ENCODE data around the gene CCDC157.
"Not testable (repeated sequence)": the region's sequence is repeated elsewhere in the genome, so short reads cannot be mapped to it uniquely, and the experiment has no call there.

CCDC157 gene

GRCh38 chr22:30386960-30387827 is 30.4 kb downstream of the CCDC157 start, which contains the start of gene RNF215:
TSS of gene RNF215 (minus strand) at chr22:30387411. CDS start at chr22:30387313, 98 bp downstream.
- peak; percentile 39 to 74 (median 68) for DNase-seq (ENCODE audit: low read depth in 3 of 3, low spot score in 1 of 3)

DNA sequence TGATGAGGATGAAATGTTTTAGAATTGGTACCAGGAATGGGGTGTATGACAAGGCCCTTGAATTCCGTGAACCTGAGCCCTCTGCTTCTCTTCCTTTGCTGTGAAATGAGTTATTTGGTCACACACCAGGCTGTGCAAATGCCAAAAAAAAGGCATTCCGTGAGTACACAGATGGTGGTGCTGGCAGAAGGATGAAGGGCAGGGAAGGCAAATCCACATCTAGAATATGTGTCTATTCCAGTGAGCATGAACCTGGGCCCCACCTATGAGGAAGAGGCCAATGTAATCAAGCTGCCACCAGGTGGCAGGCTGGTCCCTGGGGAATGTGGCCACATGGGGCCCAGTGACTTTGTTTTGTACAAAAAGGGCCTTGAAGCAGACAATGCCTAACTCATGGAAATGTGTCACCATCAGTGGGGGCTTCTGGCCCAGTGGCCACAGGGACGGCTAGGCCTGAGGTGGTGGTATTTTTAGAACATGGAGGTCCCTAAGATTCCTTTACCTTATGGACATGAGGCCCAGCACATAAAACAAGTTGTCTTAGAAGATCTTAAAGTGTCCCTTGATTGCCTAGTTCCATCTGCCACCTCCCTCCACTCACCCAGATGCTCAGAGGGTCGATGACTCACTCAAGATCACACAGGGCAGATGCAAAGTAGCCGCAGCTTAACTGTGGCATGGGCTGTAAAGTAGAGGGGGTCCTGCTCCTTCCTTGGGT is 34.3 kb downstream of the CCDC157 start:
- DNase-seq (ENCODE audit: low read depth in 3 of 3, low spot score in 1 of 3): peak; percentile 51 to 65 (median 56)

DNA sequence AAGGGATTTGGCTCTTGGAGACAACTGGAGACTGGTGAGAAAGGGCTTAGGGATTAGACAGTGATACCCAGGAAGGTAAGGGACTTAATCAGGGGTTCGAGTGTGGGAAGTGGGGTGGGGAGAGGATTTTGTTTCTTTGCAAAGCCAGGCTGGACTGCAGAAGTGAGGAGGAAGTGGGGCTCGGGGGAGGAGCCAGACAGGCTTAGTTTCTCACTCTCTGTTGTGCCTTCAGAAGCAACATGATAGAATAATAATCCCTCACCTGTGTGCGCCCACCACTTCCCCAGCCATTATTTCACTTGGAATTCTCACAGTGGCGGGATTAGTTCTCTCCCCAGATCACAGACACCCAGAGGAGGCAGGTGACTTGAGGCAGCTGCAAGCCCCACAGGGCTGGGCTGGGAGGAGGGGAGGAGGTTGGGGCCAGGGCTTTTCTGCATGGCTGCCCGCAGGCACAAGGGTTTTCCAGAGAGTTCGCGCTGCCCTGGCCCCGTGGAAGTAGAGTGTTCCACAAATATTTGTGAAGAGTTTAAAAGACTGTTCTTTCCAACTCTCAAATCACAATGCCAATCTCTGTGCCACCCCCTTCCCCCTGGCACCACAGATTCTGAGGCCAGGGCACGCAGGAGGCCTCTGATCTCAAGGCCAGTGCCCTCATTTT is 36.0 kb downstream of the CCDC157 start:
- DNase-seq (ENCODE audit: low read depth in 3 of 3, low spot score in 1 of 3): no peak

GRCh38 chr22:30393322-30393680 is 36.5 kb downstream of the CCDC157 start:
- DNase-seq (ENCODE audit: low read depth in 3 of 3, low spot score in 1 of 3): no peak

GRCh38 chr22:30393885-30394284 is 37.1 kb downstream of the CCDC157 start:
- no peak for DNase-seq (ENCODE audit: low read depth in 3 of 3, low spot score in 1 of 3)

DNA sequence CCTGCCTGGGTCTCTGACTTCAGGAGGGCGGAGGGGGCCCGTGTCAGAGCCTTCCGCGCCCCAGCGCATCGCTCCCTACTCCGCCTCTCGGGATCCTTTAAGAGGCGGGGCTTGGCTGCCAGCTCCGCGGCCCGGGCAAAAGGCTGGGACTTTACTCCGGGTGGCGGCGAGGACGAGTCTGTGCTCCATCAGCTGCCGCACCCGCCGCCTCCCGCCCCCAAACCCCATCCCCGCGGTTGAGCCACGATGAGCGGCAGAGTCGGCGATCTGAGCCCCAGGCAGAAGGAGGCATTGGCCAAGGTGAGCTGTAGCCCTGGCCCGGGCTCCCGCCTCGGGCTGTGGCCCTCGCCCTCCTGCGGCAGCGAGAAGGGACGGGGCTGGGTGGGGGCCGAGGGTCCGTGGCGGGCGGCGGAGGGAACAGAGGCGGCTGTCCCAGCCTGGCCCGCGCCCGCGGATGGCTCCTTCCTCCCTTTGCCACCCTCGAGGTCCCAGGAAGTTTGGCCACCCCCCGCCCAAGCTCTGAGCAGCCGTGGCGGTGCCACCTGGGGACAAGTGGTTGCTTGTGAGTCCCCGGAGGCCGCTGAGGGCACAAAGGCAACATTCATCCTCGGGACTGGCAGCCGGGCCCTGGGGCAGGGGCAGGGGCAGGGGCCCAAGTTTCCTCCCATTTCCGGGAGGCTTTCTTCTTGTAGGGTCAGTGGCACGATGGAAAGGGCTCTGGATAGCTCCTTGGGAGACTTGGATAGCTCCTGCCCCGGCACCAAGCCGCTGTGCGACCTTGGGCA is 40.3 kb downstream of the CCDC157 start, which contains the start of gene SEC14L2:
TSS of gene SEC14L2 (plus strand) at position 148 of the 785 bp plus-strand sequence. CDS start at position 247, 99 bp downstream.
- DNase-seq (ENCODE audit: low read depth in 3 of 3, low spot score in 1 of 3): peak; percentile 12 to 53 (median 24)

DNA sequence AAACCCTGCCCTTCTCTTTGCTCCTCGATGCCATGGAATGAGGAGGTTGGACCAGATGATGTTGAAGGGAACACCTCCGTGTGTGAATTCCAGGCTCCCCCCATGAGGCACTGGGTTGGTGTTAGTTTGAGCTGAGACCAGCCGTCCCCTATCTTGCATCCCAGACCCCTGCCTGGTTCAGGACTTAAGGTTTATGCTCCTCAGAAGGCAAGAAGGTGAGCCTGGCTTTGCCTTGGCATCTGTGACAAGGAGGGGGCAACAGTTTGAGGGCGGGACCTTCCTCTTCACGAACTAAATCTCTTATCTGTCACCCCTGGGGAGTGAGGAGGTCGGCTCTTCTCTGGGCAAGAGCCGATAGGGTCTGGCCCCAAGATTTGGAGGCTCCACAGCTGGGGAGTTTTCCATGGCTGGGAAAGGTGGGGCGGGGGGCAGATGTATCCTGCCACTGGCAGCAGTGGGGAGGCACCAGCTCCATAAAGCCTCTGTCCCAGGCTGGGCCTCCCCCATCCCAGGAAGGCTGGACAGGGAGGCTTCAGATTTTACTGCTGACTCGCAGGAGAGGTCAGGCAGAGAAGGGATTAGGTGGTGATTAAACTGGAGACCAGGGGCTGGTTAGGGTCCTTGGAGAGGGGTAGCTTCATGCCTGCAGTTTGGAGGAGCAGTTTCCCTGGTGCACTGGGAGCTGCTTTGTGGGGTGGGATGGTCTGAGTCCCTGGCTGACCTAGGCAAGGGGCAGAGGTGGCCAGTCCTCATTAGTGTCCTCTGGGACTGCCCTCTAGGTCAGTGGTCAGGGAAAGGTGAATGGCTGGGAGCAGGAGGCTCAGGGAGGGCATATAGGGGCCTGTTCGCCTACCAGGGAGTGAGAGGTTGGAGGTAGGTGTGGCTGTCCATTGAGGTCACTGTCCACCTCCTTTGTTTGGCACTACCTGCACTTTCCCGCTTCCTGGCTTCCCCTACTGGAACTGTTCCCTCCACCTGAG is 41.1 kb downstream of the CCDC157 start:
- no peak for DNase-seq (ENCODE audit: low read depth in 3 of 3, low spot score in 1 of 3)

DNA sequence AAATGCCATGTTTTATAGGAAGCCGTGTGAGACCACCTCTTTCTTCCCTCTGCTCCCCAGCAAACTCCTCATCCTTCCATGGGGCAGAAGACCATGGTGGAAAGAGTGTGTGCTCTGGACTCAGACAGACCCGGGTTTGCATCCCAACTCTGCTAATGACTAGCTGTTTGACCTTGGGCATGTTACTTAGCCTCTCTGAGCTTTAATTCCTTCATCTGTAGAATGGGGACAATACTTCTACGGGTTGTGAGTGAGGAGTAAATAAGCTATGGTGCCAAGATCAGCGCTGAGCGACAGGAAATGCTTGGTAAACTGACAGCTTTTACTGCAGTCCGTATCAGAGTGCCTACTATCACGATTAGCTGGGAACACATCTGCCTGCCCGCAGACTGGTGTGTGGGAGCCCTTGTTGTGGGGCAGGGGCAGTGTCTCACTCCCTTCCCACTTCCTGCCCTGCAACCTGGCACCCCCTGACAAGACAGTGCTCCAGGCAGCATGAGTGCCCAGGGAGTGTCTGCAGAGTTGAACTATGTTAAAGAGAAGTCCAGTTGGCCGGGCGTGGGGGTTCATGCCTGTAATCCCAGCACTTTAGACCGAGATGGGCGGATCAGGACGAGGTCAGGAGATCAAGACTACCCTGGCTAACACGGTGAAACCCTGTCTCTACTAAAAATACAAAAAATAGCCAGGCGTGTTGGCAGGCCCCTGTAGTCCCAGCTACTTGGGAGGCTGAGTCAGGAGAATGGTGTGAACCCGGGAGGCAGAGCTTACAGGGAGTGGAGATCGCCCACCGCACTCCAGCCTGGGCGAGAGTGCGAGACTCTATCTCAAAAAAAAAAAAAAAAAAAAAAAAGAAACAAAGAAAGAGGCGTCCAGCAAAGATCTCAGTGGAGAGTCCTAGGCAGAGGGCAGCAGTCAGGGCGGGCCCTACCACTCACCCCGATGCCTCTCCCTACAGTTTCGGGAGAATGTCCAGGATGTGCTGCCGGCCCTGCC is 42.2 kb downstream of the CCDC157 start:
- no peak for DNase-seq (ENCODE audit: low read depth in 3 of 3, low spot score in 1 of 3)

GRCh38 chr22:30399718-30400117 is 42.9 kb downstream of the CCDC157 start:
- DNase-seq (ENCODE audit: low read depth in 3 of 3, low spot score in 1 of 3): no peak

GRCh38 chr22:30400159-30400558 is 43.4 kb downstream of the CCDC157 start:
- DNase-seq (ENCODE audit: low read depth in 3 of 3, low spot score in 1 of 3): no peak

- DNase-seq (ENCODE audit: low read depth in 3 of 3, low spot score in 1 of 3): not testable (repeated sequence)
Observed at GRCh38 chr22:30401024-30401423, 44.2 kb downstream of the CCDC157 start.

GRCh38 chr22:30402028-30402765 is 45.4 kb downstream of the CCDC157 start:
- DNase-seq (ENCODE audit: low read depth in 3 of 3, low spot score in 1 of 3): no peak

- not testable (repeated sequence) for DNase-seq (ENCODE audit: low read depth in 3 of 3, low spot score in 1 of 3)
Observed at GRCh38 chr22:30402766-30403104, 45.9 kb downstream of the CCDC157 start.

DNA sequence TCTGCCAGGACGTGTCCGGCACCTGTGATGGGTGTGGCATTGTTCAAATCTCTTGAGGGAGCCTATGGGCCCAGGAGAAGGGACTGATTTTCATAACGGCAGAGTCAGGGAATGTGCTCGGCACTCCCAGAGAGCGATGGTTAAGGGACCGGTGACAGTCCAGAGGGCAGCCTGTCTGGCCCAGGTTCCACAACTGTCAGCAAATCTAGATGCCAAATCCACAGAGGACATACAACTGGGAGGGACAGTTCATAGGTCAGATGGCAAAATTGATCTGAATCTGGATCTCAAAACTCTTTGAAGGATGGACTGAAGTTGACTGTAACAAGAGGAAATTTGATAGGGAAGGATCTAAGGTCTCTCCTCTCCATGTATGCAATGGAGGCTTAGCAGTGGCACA is 47.5 kb downstream of the CCDC157 start:
- no peak for DNase-seq (ENCODE audit: low read depth in 3 of 3, low spot score in 1 of 3)

DNA sequence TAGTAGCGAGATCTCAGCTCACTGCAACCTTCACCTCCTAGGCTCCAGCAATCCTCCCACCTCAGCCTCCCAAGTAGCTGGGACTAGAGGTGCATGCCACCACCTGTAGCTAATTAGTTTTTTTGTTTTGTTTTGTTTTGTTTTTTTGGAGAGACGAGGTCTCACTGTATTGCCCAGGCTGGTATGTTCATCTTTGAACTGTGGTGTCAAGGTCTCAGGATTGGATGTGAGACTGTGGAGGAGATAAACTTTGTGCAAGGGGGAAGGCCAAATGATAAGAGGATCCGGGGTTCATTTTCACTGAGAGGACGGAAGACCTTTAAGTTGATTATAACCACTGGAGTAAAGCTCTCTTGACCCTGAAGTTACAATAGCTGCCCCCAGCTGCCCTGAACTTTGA is 48.9 kb downstream of the CCDC157 start:
- no peak for DNase-seq (ENCODE audit: low read depth in 3 of 3, low spot score in 1 of 3)

DNA sequence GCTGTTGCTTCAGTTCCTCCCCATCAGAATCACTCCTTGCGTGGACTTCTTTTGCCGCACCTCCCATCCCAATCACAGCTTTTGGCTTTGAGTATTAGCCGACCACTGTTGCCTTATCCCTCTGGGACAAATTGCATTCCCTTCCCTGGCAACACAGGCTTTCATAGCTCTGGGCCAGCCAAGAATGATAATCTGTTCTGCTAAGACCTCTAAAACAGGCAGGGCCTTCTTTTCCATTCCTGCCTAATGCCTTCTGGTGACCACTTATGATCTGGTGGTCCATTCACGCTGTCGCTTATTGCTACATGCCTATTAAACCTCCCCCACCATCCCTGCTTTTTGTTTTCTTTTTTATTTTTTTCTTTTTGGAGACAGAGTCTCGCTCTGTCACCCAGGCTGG is 49.6 kb downstream of the CCDC157 start:
- DNase-seq (ENCODE audit: low read depth in 3 of 3, low spot score in 1 of 3): no peak

DNA sequence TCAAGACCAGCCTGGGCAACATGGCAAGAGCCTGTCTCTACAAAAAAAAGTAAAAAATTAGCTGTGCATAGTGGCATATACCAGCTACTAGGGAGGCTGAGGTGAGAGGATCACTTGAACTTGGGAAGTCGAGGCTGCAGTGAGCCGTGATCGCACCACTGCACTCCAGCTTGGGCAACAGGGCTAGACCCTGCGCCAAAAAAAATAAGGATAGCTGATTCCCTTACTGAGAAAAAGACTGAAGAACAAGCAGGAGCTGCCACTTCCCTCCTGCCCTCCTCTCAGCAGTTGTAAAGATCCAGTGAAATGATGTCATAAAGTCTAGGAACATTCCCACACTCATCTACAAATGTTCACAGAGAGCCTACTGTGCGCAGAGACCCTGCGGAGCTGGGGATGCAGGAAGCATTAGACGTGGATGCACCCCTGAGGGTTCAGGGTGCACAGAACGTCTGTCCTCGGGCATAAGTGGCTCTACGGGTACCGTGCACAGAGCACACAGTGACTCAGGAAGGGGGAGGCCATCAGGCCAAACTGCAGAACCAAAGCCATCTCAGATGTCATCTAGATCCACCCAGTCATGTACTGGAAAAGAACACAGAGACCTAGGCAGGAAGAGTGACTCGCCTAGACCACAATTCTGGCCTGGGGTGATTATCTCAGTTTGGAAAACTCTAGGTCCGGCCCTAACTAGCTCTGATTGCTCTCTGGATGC is 51.7 kb downstream of the CCDC157 start:
- DNase-seq (ENCODE audit: low read depth in 3 of 3, low spot score in 1 of 3): no peak
